Ovary (tissue), 3 donors: ENCODE data around the gene ZFYVE16.

Experiments used
- EP300 ChIP-seq: sonication (generic); formaldehyde crosslinking; IDR thresholded peaks from one replicate; pipeline ENCODE4 v1.6.1; 2017; ENCODE audit warnings: antibody characterized with exemption
- POLR2A ChIP-seq: fragments of 450-650 bp; IDR thresholded peaks from one replicate; pipeline ENCODE4 v1.6.1; 2017; ENCODE audit warnings: antibody characterized with exemption, mild to moderate bottlenecking, moderate library complexity
- TF ChIP-seq, protein P1 (sequence below), 3 donors: fragments of 450-650 bp in 2 of 3; fragments of 200-600 bp in 1 of 3; IDR thresholded peaks; one replicate each; pipeline versions ENCODE4 v1.5.1 to v1.8.0; 2016 to 2022; ENCODE audit warnings: antibody characterized with exemption in 3 of 3, mild to moderate bottlenecking in 1 of 3
- donor health status: DM: no; HTN: no; CAD: no.

DNA sequence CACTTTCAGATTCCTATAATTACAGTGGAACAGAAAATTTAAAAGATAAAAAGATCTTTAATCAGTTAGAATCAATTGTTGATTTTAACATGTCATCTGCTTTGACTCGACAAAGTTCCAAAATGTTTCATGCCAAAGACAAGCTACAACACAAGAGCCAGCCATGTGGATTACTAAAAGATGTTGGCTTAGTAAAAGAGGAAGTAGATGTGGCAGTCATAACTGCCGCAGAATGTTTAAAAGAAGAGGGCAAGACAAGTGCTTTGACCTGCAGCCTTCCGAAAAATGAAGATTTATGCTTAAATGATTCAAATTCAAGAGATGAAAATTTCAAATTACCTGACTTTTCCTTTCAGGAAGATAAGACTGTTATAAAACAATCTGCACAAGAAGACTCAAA is 29.5 kb downstream of the ZFYVE16 start:
- TF ChIP-seq POLR2A: no peak
- TF ChIP-seq, protein P1, sequence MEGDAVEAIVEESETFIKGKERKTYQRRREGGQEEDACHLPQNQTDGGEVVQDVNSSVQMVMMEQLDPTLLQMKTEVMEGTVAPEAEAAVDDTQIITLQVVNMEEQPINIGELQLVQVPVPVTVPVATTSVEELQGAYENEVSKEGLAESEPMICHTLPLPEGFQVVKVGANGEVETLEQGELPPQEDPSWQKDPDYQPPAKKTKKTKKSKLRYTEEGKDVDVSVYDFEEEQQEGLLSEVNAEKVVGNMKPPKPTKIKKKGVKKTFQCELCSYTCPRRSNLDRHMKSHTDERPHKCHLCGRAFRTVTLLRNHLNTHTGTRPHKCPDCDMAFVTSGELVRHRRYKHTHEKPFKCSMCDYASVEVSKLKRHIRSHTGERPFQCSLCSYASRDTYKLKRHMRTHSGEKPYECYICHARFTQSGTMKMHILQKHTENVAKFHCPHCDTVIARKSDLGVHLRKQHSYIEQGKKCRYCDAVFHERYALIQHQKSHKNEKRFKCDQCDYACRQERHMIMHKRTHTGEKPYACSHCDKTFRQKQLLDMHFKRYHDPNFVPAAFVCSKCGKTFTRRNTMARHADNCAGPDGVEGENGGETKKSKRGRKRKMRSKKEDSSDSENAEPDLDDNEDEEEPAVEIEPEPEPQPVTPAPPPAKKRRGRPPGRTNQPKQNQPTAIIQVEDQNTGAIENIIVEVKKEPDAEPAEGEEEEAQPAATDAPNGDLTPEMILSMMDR (IDR thresholded peaks at IDR 0.05): no peak
- no peak for TF ChIP-seq EP300
